Panc1 (cell line): Measurements from ENCODE around the gene CIPC. TPM values are rescaled to one million over a fixed set of nuclear protein-coding genes. Genes with fewer than 3 reads are reported as not detected.

ENCODE experiments used
- ATAC-seq: fragments of 200-7000 bp; cut with Tn5 transposase; 2 replicates; pipeline ENCODE4 v1.9.1; 2020; ENCODE audit warnings: mild to moderate bottlenecking, moderate library complexity
- BruUV-seq: library from RNA; stranded (reverse); fragments of 400-500 nt; replicated peaks from 2 replicates; lab custom pipeline; 2021; lab: Mats Ljungman, UMichigan
- CTCF ChIA-PET: fragments of 300-600 bp; sonication (Branson Sonifier 250); formaldehyde crosslinking; loops from one replicate; lab custom pipeline; 2022; ENCODE audit warnings: antibody characterized with exemption; lab: Charles Lee
- POLR2A ChIA-PET: fragments of 300-600 bp; sonication (Branson Sonifier 250); formaldehyde crosslinking; loops from one replicate; lab custom pipeline; 2022; ENCODE audit warnings: antibody characterized with exemption; lab: Charles Lee
- DNase-seq: peaks from one replicate; pipeline ENCODE4 v3.0.0-alpha.2; 2010; ENCODE audit warnings: low read depth, low spot score
- H3K27ac ChIP-seq: 2 replicates; pipeline ENCODE4 v1.5.1; 2011; ENCODE audit warnings: mild to moderate bottlenecking, low read length, inconsistent platforms
- H3K27me3 ChIP-seq: fragments of 200-500 bp; sonication (Bioruptor generic); 2 replicates; pipeline ENCODE4 v1.6.0; 2014; ENCODE audit warnings: low read length, inconsistent platforms; ENCODE audit not compliant: control insufficient read depth, insufficient read depth
- H3K36me3 ChIP-seq: fragments of 200-500 bp; sonication (Bioruptor generic); 2 replicates; pipeline ENCODE4 v1.5.1; 2014; ENCODE audit warnings: inconsistent platforms, mild to moderate bottlenecking, low read length, moderate library complexity; ENCODE audit not compliant: control insufficient read depth, insufficient read depth
- H3K4me1 ChIP-seq: 2 replicates; pipeline ENCODE4 v1.5.1; 2011; ENCODE audit warnings: inconsistent platforms, mild to moderate bottlenecking, low read length, moderate library complexity; ENCODE audit not compliant: control insufficient read depth, insufficient read depth
- H3K4me3 ChIP-seq, 2 experiments: 2 replicates each; pipeline ENCODE4 v1.5.1; 2011 to 2012; ENCODE audit warnings: low read depth in 2 of 2, low read length in 2 of 2, mild to moderate bottlenecking in 2 of 2, inconsistent platforms in 1 of 2, moderate library complexity in 1 of 2
- H3K9me3 ChIP-seq: fragments of 200-500 bp; sonication (Bioruptor generic); 2 replicates; pipeline ENCODE4 v1.5.1; 2014; ENCODE audit warnings: low read depth, mild to moderate bottlenecking, inconsistent platforms, low read length, moderate library complexity; ENCODE audit not compliant: control insufficient read depth, insufficient read depth
- CTCF ChIP-seq: fragments of 450-650 bp; IDR thresholded peaks from 2 replicates; pipeline ENCODE4 v1.5.1; 2017; ENCODE audit warnings: mild to moderate bottlenecking
- POLR2AphosphoS5 ChIP-seq: IDR thresholded peaks from 2 replicates; pipeline ENCODE4 v1.6.1; 2012; ENCODE audit warnings: mild to moderate bottlenecking, low read depth, low read length, moderate library complexity
- REST ChIP-seq, 2 experiments: IDR thresholded peaks; 2 replicates each; pipeline ENCODE4 v1.6.1; 2011 to 2012; ENCODE audit warnings: low read depth in 2 of 2, control low read depth in 1 of 2, low read length in 1 of 2, mild to moderate bottlenecking in 1 of 2, moderate library complexity in 1 of 2; ENCODE audit not compliant: insufficient read depth in 1 of 2
- SIN3A ChIP-seq: IDR thresholded peaks from 2 replicates; pipeline ENCODE4 v1.6.1; 2012; ENCODE audit warnings: low read depth, mild to moderate bottlenecking, low read length, moderate library complexity, borderline replicate concordance; ENCODE audit not compliant: insufficient read depth
- TCF7L2 ChIP-seq: IDR thresholded peaks from 2 replicates; pipeline ENCODE4 v1.6.1; 2011; ENCODE audit warnings: mild to moderate bottlenecking, low read depth, low read length, inconsistent platforms
- in situ Hi-C: cut with HindIII; loops from 2 replicates; pipeline ENCODE4 v1.10.0; 2016; ENCODE audit warnings: low sequenced_read_pairs, low pct_unique_long_range_greater_than_20kb
- intact Hi-C: fragments of 100-400 bp; cut with micrococcal nuclease; formaldehyde crosslinking; loops from one replicate; pipeline ENCODE4 v1.10.0; 2022; ENCODE audit not compliant: unreplicated experiment
- total RNA-seq: library from RNA; stranded (reverse); gene quantifications from one replicate; pipeline ENCODE4 v1.2.1, GENCODE V29; 2021; ENCODE audit not compliant: unreplicated experiment

Gene CIPC
- total RNA-seq, 1 experiment from 2014 or later, result 20.3 TPM

- ChIA-PET CTCF (interaction anchor here (1.1 to 1.9 kb wide), 3 partner anchors 11 to 213 kb away, joined by 4 to 5 read pairs (median 5); no protein-coding TSS in a partner anchor), POLR2A (no interaction called here)
- Histone ChIP-seq H3K4me3 (no peak overlapping the region), H3K27me3 (no peaks in the 10 kb centered on the region), H3K36me3 (no peaks in the 10 kb centered on the region), H3K9me3 (no peaks in the 10 kb centered on the region), H3K27ac (no peak overlapping the region), H3K4me1 (no peaks in the 10 kb centered on the region)
- ATAC-seq (no peak), DNase-seq (no peak)
- in situ Hi-C loops (no loop called here), intact Hi-C loops (no loop called here)
- BruUV-seq, result no TSS peak
- TF ChIP-seq POLR2AphosphoS5 (no peak), SIN3A (no peak), TCF7L2 (no peak), CTCF (no peak), REST (IDR thresholded peaks at IDR 0.05; ENCODE audit: insufficient read depth in 1 of 2, low read depth in 2 of 2, low read length in 1 of 2) (no peak)
Observed at GRCh38 chr14:77085538-77085937, 12.5 kb upstream of the CIPC start.

GRCh38 chr14:77086017-77086727, 11.9 kb upstream of the CIPC start:
- no peak overlapping the region for H3K4me3 ChIP-seq
- TF ChIP-seq POLR2AphosphoS5 (no peak), TCF7L2 (no peak), REST (IDR thresholded peaks at IDR 0.05; ENCODE audit: insufficient read depth in 1 of 2, low read depth in 2 of 2, low read length in 1 of 2) (no peak), SIN3A (no peak), CTCF (no peak)
- ChIA-PET CTCF (interaction anchor here (0.6 to 1.9 kb wide), 5 partner anchors 10 to 375 kb away, joined by 4 to 7 read pairs (median 5); no protein-coding TSS in a partner anchor), POLR2A (no interaction called here)
- intact Hi-C loops (no loop called here), in situ Hi-C loops (no loop called here)
- peaks cover 2% of the 10 kb centered on the region; the same call in 1 of the 2 replicates for H3K9me3 ChIP-seq
- no peaks in the 10 kb centered on the region for H3K4me1 ChIP-seq
- ATAC-seq (no peak), DNase-seq (no peak)
- H3K27me3 ChIP-seq, result no peaks in the 10 kb centered on the region
- no peaks in the 10 kb centered on the region for H3K36me3 ChIP-seq
- BruUV-seq, result no TSS peak
- no peak overlapping the region for H3K27ac ChIP-seq
